ENCODE results near the gene IFT57.

DNA sequence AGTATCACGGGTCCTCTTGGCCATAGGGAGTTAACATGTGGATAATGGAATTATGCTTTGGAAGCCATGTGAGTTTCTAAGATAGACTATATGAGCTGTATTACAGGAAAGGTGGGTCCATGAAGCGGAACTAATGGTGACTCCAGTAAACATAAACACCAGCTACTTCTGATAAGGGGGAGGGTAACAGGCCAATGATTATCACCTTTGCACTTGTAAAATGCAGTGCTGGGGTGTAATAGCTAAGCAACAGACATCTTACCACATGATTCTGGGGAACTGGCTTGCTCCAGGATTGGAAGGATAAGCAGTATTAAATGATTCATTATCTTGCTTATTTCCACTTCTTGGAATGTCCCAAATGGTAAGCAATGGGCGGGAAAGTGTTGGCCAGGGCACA, 70.0 kb downstream of the IFT57 start:
- TF ChIP-seq, protein P1, sequence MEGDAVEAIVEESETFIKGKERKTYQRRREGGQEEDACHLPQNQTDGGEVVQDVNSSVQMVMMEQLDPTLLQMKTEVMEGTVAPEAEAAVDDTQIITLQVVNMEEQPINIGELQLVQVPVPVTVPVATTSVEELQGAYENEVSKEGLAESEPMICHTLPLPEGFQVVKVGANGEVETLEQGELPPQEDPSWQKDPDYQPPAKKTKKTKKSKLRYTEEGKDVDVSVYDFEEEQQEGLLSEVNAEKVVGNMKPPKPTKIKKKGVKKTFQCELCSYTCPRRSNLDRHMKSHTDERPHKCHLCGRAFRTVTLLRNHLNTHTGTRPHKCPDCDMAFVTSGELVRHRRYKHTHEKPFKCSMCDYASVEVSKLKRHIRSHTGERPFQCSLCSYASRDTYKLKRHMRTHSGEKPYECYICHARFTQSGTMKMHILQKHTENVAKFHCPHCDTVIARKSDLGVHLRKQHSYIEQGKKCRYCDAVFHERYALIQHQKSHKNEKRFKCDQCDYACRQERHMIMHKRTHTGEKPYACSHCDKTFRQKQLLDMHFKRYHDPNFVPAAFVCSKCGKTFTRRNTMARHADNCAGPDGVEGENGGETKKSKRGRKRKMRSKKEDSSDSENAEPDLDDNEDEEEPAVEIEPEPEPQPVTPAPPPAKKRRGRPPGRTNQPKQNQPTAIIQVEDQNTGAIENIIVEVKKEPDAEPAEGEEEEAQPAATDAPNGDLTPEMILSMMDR (IDR thresholded peaks at IDR 0.05), result no peak
- TF ChIP-seq POLR2A (IDR thresholded peaks at IDR 0.05), result no peak
- TF ChIP-seq POLR2AphosphoS5 (IDR thresholded peaks at IDR 0.05), result no peak

Data from transverse colon (tissue), 4 donors.